Fibroblast of upper back skin (primary cell): ENCODE data around the gene STAT4.

Source experiments
- DNase-seq: peaks from one replicate; pipeline ENCODE4 v3.0.0-alpha.2; 2013

The STAT4 gene

DNA sequence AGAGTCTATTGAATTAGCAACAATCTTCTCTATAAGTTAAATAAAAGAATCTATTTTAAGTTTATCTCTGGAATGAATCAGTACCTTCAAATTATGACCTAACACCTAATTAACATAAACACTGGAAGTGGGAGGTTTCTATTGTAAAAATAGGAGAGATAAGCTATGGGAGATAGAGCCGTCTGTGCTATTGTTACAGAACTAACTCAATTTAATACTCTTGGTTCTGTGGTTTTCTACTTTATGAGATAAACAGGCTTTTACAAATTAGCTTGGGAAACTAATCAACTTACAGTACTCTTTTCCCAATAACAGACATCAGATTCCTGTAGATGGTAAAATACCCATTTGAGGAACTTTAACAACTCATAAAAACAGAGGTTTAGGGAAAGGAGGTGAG lies 111.2 kb downstream of the STAT4 start:
- DNase-seq: no peak

DNA sequence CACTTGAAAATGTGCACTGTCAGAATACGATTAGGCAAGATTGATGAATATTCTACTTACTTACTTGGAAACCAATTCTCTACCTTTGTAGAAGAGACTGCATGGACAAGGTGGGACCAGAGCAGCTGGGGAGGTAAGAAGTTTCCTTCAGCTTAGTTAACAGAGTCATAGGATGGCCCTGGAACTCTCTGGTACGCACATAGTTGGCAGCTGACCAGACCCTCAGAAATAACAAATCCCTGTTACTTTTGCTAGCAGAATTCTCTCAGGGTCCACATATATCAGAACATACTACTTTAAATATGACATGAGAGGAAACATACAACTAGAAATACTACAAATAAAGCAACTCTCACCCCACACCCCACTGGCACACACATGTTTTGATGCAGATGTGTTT lies 112.1 kb downstream of the STAT4 start:
- DNase-seq: no peak

DNA sequence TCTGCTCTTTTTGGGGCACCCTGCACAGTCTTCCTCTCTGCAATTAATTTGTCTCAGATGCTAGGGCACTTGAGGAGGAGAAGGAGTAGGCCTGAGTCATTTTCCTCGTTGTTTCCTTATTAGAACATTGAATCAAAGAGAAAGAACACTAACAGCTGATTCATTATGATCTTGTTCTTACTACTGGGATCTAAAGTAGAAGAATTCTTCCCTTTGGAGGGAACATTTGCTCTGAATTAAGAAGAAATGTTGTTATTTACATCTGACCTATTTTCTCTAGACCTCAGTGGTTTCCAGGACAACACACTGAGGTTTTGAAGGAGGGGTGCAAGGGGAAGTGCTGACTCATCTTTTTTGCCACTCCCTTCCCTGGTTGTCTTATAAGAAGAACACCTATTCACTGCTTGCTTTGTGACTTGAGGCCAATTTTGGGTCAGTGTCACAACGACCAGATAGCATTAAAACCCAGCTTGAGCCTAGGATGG lies 112.5 kb downstream of the STAT4 start:
- peak; percentile 73 for DNase-seq

DNA sequence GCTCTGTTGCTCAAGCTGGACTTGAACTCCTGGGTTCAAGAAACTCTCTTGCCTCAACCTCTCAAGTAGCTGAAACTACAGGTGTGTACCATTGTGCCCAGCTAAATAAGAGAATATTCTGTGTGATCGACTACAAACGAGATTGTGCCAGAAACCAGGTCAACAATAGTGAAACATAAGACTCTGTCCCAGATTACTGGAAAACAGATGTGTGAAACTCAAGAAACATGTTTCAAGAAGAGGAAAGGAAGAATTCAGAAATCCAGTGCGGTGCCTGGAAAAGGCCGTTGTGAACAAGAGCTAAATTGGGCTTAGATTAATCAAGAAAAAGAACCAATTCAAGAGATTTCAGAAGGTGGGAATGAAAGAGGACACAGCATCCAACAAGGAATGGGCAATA lies 113.4 kb downstream of the STAT4 start:
- no peak for DNase-seq

DNA sequence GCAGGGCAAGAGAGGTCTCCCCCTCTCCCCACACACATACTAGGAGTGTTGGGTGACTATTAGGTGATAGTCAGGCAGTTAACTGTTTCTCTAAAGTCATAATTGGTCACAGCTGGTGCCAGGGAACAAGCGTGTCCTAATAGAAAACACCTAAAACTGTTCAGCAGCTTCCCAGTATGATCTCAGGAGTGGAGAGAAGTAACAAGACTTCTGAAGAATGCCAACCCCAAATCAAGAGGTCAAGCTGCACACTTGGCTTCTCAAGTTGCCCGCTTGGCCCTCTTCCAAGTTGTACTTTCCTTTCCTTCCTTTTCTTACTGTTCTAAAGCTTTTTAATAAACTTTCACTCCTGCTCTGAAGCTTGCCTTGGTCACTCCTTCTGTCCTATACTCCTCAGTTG lies 114.4 kb downstream of the STAT4 start:
- no peak for DNase-seq

DNA sequence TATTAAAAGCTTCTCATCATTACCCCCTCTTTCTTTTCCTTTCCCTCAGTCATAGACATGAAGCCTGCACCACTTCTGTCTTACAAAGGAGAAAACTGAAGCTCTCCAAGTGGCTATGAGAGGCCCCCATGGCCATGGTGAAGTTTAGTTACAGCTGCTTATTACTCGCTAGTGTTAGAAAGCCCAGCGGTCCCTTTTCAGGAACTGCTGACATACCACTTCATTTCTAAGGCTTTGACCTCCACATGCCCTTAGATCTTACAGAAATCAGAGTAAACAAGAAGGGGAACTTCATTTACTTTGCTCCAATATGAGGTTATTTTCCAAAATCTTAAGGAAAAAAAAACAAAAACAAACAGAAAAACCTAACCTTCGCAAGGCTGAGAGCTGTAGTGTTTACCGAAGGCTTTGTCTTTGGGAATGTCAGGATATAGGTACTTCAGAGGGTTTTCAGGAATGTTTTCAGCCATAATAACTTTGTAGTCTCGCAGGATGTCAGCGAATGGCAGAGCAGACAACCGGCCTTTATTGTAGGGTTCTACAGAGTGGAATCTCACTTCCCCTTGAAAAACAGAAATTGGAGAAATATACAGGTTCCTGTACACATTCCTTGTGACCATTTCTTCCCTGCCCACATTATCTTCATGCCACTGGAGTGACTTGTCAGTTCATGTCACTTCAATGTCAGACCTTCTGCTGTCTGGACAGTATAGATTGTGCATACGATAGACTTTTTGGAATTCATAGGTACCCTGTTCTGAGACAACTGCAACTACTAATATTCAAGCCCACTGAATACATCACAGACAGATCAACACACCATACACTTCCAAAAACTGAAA lies 118.0 kb downstream of the STAT4 start:
- no peak for DNase-seq

DNA sequence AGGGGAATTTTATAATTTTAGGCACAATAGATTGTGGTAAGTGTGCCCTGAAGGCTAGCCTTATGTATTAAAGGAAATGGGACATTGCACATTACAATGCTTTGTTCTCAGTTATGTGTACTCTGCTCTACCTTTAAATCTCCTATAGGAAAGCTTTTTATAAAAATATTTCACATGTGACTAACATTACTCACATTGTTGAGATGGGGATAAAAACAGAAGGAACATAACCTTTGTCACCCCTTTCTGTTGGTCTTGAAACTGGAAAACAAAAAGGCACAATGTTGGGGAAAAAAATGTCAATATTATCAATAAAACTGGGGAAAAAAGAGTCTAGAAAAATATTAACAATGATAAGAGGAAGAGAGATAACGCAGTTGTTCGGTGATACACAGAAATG lies 119.5 kb downstream of the STAT4 start:
- no peak for DNase-seq

DNA sequence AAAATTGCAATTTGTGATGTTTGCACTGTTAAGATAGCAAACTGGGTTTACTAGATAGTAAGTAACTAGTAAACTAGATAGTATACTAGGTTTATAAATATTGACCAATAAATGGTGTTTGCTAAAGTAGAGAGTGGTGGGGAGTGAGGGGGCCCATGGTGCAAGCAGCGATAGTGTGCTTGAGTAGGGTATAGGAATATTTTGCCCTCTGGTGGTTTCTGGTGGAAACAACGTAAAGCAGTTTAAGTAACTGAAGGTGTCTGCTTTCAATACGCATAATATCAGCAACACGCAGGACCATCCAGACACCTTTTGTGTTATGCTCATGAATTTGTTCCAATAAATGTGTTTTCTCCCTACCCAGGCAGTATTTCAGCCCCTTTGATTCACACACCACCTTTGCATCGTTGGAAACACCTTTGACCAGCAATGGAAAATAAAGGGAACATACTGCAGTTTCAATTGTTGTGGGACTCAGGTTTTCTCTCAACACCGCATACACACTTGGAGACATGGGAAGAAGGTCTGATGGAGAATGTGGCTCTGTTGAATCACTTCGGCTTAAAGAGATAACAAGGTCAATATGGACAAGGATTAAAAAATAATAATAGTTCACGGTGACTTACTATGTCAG lies 120.2 kb downstream of the STAT4 start:
- DNase-seq: peak; percentile 53

DNA sequence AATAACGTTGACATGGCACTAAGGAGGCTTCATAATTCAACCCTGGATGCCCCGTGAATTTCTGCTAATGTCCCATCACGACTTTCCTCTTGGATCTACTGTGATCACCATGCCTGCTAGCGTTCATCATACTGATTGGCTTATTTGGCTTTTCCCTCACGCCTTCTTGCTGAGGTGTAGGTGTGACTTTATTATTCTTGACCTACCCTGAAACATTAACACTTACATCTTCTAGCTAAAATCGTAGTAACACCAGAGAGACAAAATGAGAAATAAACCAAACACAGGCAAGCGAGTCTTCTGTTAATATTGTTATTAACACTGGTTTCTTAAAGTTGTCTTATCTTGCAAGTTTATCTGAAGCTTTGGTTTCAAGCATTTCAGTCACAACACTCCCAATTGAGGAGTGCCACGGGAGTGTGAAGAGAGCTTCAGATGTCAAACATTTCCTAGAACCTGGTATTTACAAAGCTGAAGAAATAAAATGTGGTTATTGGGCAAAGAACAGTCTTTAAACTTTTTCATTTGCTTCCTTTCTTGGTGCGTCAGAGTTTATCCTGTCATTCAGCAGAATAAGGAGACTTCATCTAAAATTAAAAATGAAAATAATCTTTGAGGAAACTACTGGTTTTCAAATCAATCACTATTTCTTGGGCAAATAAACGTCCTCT lies 121.4 kb downstream of the STAT4 start:
- DNase-seq: no peak

DNA sequence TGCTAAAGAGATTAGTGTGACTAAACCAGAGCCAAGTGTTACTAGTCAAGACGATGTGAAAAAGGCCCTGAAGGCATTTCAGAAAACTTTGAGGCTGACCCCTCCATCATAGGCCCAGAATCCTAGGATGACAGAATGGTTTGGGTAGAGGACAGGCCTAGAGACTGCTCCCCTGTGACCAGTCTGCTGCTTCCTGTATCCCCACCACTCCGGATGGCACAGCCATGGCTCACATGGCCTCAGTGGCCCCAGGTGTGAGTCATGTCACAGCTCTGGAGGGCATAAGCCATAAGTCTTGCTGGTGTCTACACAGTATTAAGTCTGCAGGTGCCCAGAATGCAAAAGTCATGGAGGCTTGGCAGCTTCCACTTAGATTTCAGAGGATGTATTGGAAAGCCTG lies 124.4 kb downstream of the STAT4 start:
- no peak for DNase-seq

DNA sequence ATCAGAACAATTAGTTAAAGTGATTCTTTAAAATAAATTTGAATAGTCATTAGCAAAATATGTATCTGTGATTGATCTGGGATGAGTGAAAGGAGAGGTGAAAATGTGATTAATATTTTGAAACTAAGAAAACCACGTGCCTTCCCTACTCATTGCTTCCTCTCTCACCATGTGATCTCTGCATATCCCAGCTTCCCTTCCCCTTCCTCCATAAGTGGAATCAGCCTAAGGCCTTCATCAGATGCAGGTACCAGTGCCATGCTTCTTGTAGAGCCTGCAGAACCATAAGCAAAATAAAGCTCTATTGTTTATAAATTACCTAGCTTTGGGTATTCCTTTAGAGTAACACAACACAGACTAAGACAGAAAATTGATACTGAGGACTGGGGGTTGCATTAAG lies 125.7 kb downstream of the STAT4 start:
- DNase-seq: no peak

DNA sequence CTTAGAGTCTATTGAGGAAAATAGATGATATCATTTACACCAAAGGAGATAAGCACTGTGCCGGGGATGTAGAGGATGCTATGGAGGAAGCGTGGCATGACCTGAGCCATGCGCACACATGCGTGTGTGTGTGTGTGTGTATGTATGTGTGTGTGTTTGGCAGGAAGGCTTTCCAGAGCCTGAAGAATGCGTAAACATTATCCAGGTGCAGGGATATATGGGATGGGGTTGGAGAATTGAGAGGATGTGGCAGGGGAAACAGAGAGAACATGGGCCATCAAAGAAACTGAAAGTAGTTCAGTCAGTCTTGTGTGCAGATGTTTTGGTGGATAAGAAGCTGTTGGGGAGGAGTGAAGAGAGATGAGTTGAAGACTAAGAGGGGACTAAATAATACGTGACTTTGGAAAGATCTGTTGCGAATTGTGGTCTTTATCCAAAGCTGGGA lies 127.5 kb downstream of the STAT4 start:
- no peak for DNase-seq

DNA sequence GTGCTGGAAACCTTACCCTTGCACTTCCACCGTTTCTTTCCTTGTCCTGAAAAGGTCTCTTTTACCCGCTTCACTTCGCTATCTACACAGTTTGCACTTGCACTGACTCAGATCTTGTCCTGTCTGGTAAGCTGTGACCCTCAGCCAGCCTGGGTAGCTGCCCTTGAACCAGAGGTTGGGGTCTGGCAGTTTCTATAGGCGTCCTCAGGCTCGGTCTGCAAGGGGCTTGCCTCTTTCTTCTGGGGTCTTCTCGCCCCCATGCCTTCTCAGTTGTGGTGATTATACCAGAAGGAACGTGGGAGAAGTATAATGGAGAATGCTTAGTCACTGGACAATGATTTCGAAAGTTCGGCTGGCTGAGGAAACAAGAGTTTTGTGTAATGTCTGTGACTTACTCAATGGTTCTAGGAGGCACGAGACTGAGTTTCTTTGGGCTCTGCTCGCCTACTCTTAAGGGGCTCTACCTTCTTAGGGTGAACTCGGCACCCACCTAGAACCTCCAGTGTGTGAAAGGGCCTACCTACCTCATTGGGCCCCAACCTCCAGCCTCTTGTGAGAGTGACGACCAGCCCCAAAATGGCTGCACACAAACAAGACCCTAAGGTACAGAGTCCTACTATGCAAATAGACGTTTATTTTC lies 129.9 kb downstream of the STAT4 start:
- DNase-seq: peak; percentile 82

DNA sequence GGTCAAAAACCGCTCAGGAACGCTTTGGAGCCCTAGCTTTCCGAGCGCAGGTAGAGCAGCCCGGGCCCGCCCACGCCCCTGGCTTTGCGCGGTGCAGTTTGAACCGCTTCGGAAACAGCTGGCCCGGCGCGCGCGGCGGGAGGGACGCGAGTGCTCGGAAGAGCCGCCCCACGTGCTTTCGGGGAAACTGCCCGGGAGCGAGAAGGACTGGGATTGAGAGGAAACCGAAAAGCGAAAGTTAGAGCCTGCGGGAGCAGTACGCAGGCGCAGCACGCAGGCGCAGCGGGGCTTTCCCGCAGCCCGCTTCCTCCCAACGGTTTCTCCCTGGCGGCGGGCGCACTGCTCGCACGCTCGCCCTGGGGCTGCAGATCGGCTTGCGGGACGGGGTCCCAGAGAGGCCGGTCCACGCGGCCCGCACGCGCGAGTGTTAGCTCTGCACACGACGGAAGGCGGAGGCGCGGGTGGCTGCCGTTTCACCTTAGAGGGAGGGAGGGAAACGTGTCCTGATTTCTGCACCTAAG lies 130.5 kb downstream of the STAT4 start:
- DNase-seq: peak; percentile 97

DNA sequence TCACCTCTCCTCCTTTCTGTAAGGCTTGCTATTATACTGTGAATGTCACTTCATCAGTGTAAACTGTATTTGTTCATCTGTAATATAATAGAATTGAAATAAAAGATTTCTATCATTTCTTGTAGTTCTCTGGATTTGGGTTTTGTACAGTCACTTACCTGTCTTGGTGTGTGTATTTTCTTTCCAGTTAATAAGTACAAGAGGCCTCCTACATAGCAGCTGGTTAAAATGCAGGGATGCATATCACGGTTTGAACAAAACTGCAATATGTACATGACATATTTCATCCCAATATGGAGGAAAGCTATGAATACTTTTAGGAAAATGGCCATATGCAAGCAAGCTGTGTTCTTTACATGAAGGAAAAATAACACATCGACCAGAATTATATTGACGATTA lies 131.4 kb downstream of the STAT4 start:
- DNase-seq: no peak

DNA sequence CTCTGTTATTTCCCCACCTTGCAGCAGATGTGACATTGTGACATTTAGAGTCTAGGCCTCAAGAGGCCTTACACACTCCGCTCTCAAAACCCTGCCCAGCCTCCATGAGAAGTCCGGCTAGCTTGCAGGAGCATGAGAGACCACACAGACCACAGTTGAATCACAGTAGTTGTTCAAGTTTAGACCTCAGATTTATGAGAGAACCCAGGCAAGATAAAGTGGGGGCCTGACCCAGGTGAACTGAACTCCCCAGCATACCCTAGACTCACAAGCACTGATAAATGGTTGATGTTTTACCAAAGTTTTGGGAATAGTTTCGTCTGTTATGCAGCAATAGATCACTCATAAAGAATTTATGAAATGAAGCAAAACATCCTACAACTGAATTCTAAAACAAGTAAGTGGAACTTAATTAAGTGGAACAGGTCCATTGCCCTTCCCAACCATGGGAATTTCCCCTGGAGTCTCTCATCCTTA lies 132.1 kb downstream of the STAT4 start:
- no peak for DNase-seq

DNA sequence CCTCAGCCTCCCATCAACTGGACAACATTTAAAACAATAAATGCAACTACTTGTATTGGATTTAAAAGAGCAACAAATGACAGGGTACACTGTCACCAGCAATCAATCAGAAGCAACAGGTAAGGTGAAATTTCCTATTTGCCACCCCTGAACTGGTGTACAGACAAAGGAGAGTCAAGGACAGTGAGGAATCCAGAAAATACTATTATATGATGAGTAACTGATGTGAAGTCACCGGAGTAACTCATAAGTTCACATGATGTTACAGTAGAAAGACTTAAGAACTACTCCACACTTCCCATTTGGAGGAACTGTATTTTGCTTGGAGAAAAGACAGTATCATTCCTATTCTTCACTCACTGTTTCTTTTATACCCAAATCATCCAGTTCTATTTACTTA lies 132.7 kb downstream of the STAT4 start:
- no peak for DNase-seq

DNA sequence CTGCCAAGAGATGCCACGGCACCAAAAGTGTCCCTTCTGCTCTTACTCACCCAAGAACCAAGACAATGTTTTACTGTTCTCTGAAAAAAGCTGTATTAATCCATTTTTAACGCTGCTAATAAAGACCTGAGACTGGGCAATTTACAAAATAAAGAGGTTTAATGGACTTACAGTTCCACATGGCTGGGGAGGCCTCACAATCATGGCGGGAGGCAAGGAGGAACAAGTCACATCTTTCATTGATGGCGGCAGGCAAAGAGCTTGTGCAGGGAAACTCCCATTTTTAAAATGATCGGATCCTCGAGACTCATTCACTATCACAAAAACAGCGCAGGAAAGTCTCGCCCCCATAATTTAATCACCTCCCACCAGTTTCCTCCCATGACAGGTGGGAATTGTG lies 135.0 kb downstream of the STAT4 start:
- DNase-seq: no peak

DNA sequence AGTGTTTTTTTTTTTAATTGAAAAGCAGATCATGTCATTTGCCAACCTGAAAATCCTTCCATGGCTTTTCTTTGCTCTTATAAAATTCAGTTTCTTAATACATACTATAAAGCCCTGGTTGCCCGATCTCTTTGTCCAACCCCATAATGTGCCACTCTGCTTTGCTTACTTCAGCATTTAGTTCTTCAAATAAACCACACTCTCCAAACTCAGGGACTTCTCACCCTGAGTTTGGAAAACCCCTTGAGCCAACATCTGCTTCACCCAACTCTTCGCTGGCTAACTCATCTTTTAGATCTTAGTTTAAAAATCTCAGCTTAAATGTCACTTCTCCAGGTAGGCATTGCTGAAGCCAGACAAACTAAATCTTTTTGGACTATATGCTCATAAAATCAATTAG lies 135.6 kb downstream of the STAT4 start:
- no peak for DNase-seq

DNA sequence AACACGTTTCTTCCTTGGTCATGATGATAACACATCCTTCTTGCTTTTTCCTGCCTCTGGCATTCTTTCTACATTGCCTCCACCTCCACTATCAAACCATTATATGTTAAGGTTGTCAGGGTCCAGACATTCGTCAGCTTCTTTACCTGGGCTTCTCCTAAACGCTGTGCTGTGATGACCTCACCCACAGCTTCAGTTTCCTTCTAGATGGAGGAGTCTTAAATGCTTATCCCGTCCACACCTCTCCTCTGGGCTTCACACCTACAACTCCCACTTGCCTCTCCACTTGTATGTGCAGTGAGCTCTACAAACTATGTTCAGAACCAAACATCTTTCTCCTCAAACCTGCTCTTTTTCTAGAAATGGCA lies 136.2 kb downstream of the STAT4 start:
- no peak for DNase-seq

DNA sequence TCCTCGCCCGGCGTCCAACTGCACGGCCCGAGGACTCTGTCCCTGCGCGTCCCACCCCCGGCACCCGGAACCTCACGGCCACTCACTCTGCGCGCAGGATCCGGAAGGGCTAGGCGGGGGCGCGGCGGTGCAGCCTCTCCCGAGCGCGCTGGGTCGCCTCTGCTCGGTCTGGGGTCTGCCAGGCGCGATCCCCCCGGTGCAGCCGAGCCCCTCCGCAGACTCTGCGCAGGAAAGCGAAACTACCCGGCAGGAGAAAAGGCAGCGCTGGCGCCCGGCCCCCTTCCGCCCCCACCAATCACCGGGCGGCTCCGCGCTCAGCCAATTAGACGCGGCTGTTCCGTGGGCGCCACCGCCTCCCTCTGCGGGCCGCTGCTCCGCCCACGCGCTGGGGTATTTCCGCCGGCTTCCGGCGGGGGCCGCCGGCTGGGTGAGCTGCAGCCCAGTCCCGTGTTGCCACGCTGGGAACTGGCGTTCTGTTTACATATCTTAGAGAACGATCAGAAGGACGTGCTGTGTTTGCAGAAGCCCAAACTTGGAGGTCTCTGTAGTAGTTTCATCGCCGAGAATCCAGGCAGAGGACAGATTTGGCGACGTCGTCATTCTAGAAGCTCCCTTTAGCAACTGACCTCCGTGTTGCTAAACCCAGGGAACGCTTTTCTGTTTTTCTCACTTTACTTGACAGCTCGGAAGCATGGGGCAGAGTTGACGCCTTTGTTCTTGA lies 136.7 kb downstream of the STAT4 start, which contains the start of gene STAT1:
TSS of gene STAT1 (minus strand) at position 240 of the 721 bp plus-strand sequence. CDS start 4,168 bp downstream, outside the sequence.
- DNase-seq: peak; percentile 92

DNA sequence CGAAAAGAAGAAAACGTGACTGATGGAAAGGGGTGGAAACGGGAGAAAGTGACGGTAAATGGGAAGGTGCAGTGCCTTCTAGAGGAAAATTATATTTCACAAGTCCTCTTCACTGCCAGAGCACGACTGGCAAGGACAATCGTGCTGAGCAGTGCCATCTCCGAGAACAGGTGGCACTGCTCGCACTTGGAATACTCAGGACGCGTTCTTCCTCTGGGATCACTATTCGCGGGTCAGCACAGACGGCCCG lies 137.2 kb downstream of the STAT4 start:
- DNase-seq: no peak
